ENCODE data around the gene SHD.
"Not testable (repeated sequence)": the region's sequence is repeated elsewhere in the genome, so short reads cannot be mapped to it uniquely, and the experiment has no call there.

SHD gene, protein sequence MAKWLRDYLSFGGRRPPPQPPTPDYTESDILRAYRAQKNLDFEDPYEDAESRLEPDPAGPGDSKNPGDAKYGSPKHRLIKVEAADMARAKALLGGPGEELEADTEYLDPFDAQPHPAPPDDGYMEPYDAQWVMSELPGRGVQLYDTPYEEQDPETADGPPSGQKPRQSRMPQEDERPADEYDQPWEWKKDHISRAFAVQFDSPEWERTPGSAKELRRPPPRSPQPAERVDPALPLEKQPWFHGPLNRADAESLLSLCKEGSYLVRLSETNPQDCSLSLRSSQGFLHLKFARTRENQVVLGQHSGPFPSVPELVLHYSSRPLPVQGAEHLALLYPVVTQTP

DNA sequence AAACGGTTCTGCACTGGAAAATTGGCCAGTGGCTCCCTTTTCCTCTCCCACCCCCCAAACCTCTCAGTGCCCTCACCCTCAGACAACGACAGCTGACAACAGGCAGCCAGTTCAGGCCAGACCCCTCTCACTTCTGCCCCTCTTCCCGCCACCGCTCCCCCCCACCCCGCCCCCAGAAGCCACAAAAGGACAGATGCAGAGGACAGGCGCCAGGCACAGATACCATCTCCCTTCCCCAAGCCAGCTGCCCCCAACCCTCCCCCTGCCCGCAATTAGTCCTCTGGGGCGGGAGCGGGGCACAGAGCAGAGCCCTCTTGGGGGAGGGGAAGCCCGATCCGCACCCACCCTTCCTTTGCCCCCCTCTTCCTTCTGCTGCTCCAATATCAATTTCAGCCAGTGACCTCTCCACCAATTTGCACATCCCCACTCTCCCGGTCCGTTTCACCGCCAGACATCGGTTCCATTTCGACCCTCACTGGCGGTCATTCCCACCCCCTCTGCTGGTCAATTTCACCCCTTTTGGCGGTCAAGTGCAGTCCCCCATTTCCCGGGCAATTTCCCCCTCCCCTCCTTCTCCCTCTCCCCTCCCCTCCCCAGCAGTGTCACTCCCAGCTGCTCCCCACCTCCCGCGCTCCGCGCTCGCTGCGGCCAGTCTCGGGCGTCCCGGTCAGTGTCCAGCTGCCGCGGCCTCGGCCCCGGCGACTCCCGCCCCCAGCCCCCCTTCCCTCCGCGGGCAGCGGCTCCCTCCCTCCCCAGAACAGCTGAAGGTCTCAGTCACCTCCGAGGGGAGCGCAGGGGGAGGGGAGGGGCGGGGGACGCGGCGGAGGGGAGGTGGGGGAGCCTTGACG lies at the start of gene SHD:
Gene SHD, plus strand, starts transcription at position 848 of the 848 bp plus-strand sequence. CDS start 798 bp downstream, outside the sequence.
- no peak for DNase-seq (ENCODE audit: low read depth in 2 of 2)

DNA sequence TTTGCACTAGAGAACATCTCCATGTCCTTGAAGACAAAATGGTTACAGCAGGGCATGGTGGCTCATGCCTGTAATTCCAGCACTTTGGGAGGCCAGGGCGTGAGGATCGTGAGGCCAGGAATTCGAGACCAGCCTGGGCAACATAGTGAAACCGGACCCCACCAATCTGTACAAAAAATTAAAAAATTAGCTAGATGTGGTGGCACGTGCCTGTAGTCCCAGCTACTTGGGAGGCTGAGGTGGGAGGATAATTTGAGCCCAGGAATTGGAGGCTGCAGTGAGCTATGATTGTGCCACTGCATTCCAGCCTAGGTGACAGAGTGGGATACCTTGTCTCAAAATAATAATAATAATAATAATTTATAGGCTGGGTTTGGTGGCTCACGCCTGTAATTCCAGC lies 48.8 kb upstream of the SHD start:
- not testable (repeated sequence) for DNase-seq (ENCODE audit: low read depth in 2 of 2)

DNA sequence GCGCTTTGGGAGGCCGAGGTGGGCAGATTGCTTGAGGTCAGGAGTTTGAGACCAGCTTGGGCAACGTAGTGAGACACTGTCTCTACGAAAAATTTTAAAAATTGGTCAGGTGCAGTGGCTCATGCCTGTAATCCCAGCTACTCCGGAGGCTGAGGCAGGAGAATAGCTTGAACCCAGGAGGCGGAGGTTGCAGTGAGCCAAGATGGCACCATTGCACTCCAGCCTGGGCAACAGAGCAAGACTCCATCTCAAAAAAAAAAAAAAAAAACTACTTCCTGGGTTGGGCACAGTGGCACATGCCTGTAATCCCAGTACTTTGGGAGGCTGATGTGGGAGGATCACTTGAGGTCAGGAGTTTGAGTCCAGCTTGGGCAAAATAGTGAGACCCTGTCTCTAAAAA lies 47.5 kb upstream of the SHD start:
- DNase-seq (ENCODE audit: low read depth in 2 of 2): not testable (repeated sequence)

DNA sequence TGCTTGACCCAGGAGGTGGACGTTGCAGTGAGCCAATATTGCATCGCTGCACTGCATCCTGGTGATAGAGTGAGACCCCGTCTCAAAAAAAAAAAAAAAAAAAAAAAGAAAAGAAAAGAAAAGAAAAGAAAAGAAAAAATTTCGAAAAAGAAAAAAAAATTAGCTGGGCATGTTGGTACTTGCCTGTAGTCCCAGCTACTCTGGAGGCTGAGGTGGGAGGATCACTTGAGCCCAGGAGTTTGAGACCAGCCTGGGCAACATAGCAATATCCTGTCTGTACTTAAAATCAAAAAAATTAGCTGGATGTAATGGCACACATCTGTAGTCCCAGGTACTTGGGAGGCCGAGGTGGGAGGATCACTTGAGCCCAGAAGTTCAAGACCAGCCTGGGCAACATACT lies 46.9 kb upstream of the SHD start:
- not testable (repeated sequence) for DNase-seq (ENCODE audit: low read depth in 2 of 2)

DNA sequence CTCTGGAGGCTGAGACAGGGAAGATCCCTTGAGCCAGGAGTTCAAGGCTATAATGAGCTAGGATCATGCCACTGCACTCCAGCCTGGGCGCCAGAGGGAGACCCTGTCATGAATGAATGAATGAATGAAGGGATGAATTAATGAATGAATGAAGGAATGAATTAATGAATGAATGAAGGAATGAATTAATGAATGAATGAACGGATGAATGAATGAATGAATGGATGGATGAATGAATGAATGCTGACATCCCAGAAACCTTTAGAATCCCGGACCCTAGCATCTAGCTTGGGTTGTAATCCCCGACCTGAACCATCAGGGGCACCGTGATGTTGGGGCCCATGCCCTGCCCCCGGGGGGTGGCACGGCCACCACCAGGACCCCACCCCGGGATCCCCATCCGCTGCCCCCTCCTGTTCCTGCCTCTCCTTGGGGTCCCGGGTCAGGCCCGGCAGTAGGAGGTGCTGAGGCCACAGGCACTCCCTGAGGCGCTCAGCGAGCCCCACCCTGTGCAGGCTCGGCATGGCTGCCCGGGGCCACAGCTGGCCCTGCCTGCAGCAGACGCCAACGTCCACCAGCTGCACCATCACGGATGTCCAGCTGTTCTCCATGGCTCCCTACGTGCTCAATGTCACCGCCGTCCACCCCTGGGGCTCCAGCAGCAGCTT lies 46.3 kb upstream of the SHD start:
- no peak for DNase-seq (ENCODE audit: low read depth in 2 of 2)

DNA sequence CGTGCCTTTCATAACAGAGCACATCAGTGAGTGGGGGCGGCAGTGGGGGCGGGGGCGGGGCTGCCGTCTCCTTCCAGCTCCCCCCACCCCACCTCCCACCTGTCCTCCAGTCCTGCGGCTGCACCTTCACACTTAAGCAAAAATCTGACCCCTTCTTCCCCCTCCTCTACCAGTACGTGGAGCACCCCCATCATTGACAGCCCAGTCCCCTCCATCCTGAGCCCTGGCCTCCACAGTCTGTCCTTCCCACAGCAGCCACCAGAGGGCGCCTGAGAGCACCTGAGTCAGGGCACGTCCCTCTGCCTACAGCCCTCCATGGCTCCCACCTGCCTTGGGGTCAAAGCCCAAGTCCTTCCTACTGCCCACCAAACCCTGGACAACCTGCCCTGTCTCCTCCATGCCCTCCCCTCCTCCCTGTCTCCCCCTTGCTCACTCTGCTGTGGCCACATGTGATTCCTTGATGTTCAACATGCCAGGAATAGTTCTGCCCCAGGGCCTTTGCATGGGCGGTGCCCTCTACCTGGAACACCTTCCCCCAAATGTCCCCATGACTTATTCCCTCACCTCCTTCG lies 45.7 kb upstream of the SHD start:
- DNase-seq (ENCODE audit: low read depth in 2 of 2): peak; percentile 58 to 74

DNA sequence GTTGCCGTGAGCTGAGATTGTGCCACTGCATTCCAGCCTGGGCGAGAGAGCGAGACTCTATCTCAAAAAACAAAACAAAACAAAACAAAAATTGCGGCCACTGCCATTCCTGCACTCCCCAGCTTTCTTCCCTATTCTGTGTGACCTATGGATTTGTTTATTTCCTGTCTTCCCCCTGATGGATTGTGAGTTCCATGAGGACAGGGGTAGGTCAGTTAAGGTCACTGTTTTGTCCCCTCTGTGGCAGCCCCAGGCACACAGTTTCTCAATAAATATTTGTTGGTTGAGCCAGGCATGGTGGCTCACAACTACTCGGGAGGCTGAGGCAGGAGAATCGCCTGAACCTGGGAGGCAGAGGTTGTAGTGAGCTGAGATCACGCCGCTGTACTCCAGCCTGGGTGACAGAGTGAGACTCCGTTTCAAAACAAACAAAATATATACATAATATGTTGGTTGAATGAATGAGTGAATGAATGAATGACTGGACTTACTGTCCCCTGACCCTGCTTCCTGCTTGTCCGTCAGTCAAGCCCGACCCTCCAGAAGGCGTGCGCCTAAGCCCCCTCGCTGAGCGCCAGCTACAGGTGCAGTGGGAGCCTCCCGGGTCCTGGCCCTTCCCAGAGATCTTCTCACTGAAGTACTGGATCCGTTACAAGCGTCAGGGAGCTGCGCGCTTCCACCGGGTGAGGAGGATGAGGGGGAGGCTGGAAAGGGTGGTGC lies 44.8 kb upstream of the SHD start:
- no peak for DNase-seq (ENCODE audit: low read depth in 2 of 2)

DNA sequence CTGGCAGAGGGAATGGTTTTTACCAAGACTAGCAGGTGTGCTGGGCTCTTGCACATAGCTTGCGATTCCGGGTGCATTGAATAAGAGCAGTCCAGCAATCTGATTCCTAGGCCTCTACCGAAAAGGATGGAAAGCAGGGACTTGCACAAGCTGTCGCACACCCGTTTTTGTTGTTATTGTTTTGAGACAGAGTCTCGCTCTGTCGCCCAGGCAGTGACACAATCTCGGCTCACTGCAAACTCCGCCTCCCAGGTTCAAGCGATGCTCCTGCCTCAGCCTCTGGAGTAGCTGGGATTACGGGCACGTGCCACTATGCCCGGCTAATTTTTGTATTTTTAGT lies 44.2 kb upstream of the SHD start:
- no peak for DNase-seq (ENCODE audit: low read depth in 2 of 2)

DNA sequence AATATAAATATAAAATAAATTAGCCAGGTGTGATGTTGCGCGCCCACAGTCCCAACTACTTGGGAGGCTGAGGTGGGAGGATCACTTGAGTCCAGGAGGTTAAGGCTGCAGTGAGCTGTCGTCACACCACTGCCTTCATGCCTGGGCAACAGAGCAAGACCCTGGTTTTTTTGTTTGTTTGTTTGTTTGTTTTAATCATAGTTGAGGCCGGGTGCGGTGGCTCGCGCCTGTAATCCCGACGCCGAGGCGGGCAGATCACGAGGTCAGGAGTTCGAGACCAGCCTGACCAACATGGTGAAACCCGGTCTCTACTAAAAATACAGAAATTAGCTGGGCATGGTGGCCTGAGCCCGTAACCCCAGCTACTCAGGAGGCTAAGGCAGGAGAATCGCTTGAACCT lies 41.6 kb upstream of the SHD start:
- DNase-seq (ENCODE audit: low read depth in 2 of 2): not testable (repeated sequence)

DNA sequence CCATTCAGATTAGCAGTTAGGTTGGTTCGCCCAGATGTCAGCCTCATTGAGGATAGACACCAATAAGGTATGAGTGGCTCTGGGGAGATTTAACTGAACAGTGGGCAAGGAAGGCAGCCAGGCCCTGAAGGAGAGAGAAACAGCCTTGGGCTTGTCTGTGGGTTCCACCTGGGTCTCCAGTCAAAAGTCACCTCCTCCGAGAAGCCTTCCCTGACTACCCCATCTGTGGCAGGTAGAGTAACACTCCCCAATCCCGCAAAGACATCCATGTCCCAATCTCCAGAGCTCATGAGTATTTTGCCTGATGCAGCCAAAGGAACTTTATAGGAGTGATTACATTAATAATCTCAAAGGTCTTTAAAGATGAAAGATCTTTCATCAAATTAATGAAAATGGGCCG lies 40.2 kb upstream of the SHD start:
- DNase-seq (ENCODE audit: low read depth in 2 of 2): no peak

DNA sequence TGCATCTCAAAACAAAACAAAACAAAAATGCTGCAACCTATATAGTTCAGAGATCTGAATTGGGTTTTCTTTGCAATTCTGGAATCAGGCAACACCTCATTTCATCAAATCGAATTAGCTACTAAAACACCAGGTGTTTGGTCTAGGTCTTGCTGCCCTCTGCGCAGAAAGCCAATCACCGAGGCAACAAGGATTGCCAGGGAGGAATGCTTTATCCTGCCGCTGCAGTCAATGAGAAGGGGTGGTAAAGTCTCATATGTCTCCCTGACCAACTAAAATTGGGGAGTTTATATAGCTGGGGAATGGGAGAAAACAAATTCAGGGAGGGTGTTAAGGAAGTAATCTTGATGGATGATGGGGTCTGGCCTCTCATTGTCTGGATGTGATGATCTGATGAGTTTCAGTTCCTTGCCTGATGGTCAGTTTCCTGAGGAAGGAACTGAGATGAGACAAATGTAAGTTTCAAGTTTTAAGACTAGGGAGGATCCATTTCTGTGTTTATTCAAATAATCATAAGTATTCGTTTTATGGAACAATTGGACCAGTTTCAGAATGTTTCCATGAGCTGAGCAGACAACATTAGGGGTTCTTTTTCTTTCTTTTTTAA lies 37.1 kb upstream of the SHD start:
- no peak for DNase-seq (ENCODE audit: low read depth in 2 of 2)

DNA sequence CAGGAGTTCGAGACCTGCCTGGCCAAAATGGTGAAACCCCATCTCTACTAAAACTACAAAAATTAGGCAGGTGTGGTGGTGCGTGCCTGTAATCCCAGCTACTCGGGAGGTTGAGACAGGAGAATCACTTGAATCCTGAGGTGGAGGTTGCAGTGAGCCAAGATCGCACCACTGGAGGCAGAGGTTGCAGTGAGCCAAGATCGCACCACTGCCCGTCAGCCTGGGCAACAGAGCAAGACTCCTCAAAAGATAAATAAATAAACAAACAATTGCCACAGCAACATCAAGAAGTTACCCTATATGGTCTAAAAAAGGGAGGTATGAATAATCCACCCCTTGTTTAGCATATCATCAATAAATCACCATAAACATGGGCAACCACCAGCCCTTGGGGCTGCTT lies 33.1 kb upstream of the SHD start:
- DNase-seq (ENCODE audit: low read depth in 2 of 2): not testable (repeated sequence)

DNA sequence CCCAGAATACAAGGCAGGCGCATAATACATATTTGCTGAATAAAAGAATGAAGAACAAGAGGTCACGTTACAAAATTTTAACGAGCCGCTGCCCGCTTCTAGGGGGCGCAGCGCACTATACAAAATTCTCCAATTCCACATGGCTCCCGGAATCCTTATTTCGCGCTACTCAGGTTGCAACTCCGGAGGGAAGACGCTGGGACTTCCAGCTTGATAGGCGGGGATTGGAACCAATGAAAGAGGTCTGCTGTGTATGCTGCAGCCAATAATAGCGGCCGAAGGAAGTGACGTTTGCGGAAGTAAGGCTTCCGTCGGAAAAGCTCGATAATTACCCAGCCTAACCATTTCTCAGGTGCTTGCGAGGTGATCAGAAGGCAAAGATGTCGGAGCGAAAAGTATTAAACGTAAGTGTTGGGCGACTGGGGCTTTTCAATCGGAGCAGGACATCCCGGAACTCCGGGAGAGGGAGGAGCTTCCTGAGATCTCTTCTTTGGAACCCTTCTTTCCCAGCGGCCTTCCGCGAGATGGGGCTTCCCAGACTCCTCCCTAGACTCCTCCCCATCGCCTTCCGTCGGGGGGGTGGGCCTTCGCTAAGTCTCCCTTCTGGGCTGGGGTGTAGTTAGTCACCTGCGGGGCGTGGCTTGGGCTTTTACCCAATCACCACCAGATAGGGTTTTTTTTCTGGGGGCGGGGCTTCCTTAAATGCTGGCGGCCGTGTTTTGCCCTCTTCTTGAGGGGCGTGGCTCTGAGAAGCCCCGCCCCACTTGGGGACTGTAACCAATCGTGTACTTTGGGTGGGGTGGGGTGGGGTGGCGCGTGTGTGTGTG lies 32.1 kb upstream of the SHD start, which contains the start of gene YJU2:
Gene YJU2, plus strand, starts transcription at position 314 of the 827 bp plus-strand sequence. Its CDS starts 67 bp downstream, at position 381.
- DNase-seq (ENCODE audit: low read depth in 2 of 2): peak; percentile 98 to 99

DNA sequence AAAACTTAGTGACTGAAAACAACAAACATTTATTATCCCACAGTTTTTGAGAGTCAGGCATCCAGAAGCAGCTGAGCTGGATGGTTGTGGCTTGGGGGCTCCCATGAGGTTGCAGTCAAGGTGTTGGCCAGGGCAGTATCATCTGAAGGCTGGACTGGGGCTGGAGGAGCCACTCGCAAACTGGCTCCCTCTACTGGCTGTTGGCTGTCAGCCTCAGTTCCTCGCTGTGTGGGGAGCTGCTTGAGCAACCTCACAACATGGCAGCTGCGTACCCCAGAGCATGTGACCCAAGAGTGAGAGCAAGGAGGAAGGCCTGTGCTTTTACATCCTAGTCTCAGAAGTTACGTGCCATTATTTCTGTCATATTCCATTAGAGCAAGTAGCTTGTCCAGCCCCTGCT lies 22.5 kb upstream of the SHD start:
- no peak for DNase-seq (ENCODE audit: low read depth in 2 of 2)

DNA sequence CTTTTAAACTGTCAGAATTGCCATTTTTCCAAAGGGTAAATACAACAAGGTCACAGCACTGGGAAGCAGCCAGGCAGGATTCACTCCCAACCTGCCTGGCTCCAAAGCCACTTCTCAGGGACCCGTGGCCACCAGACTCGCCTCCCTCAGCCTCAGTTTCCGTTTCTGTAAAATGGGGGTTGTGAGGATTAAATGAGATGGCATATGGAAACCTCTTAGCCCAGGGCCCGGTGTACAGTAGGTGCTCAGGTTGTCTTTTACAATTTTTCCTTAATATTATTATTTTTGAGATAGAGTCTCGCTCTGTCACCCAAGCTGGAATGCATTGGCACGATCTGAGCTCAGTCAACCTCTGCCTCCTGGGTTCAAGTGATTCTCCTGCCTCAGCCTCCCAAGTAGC lies 22.0 kb upstream of the SHD start:
- DNase-seq (ENCODE audit: low read depth in 2 of 2): no peak

DNA sequence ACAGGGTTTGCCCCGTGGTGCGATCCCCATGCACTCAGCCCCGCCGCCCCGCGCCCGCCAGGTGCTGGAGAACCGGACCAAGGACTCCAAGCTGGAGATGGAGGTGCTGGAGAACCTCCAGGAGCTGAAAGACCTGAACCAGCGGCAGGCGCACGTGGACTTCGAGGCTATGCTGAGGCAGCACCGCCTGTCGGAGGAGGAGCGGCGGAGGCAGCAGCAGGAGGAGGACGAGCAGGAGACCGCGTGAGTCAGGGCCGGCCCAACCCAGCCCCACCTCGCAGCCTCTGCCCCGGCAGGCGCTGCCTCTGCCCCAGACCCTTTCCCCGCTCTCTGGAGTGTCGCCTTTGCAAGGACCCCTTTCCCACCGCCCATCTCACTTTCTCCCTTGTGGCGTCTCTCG lies 20.9 kb upstream of the SHD start:
- DNase-seq (ENCODE audit: low read depth in 2 of 2): no peak

DNA sequence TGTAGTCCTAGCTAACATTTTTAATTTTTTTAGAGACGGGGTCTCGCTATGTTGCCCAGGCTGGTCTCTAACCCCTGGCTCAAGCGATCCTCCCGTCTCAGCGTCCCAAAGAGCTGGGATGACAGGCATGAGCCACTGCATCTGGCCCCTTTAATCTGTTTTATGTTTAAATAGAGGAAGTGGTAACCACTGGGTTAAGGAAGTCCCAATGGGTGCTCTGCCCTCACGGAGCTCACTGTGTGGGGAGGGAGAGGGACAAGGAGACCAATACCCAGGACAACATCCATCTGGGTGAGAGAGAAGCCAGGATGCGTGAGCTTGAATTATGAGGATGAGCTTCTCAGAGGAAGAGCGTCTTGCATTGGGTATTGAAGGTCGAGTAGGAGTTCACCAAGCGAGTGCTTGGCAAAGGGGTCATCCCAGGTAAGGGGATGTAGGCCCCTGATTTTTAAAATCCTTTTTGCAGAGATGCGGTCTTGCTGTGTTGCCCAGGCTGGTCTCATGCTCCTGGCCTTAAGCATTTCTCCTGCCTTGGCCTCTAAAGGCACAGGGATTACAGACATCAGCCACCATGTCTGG lies 18.4 kb upstream of the SHD start:
- no peak for DNase-seq (ENCODE audit: low read depth in 2 of 2)

DNA sequence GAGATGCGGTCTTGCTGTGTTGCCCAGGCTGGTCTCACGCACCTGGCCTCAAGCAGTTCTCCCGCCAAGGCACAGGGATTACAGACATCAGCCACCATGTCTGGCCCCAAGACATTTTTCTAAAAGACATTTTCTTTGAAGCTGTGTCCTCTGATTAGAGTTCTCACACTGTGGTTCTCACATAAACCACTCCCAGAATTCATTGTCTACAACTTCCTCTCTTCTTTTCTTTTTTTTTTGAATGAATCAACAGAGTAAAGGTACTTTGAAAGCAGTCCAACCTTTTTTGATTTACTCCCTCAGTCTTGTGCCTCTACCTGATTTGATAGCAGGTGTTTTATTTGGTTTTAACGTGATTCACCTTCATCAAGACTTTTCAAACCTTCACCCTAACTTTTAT lies 14.3 kb upstream of the SHD start:
- DNase-seq (ENCODE audit: low read depth in 2 of 2): no peak

DNA sequence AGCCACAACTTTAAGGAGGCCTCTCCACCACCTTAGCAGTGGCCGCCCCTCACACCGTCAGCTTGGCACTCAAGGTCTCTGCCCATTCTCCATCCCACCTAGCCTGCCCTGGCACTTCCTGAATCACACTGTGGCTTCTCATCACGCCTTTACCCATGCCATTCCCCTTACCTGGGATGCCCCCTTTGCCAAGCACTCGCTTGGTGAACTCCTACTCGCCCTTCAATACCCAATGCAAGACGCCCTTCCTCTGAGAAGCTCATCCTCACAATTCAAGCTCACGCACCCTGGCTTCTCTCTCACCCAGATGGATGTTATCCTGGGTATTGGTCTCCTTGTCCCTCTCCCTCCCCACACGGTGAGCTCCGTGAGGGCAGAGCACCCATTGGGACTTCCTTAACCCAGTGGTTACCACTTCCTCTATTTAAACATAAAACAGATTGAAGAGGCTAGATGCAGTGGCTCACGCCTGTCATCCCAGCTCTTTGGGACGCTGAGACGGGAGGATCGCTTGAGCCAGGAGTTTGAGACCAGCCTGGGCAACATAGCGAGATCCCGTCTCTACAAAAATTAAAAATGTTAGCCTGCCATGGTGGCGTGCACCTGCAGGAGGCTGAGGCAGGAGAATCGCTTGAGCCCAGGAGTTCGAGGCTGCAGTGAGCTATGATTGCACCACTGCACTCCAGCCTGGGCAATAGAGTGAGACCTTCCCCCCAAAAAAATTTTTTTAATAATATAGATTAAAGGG lies 12.6 kb upstream of the SHD start:
- DNase-seq (ENCODE audit: low read depth in 2 of 2): no peak

Data from stimulated activated CD4-positive, alpha-beta T cell treated with anti-CD3 and anti-CD28 coated beads, Interleukin-15, amount 100 ng/mL, for 48 hours (primary cell).